BLaER1 treated with 17β-estradiol and CSF1 and Interleukin-3, amounts not matched to agents 10 nM and 100 nM (cell line): ENCODE data around the gene CHL1.

ENCODE experiments used
- H3K27ac ChIP-seq, 11 experiments: shearing (Covaris generic); formaldehyde crosslinking; 2 replicates each; pipeline ENCODE4 v1.8.1; 2022
- H3K27me3 ChIP-seq, 11 experiments: shearing (Covaris generic); formaldehyde crosslinking; 2 replicates each; pipeline ENCODE4 v1.8.1; 2022
- H3K36me3 ChIP-seq, 11 experiments: shearing (Covaris generic); formaldehyde crosslinking; 2 replicates each; pipeline ENCODE4 v1.8.1; 2022
- H3K4me1 ChIP-seq, 10 experiments: shearing (Covaris generic); formaldehyde crosslinking; 2 replicates each; pipeline ENCODE4 v1.8.1; 2022
- H3K4me2 ChIP-seq, 11 experiments: shearing (Covaris generic); formaldehyde crosslinking; 2 replicates each; pipeline ENCODE4 v1.8.1; 2022
- H3K4me3 ChIP-seq, 10 experiments: shearing (Covaris generic); formaldehyde crosslinking; 2 replicates each; pipeline ENCODE4 v1.8.1; 2022
- H3K9ac ChIP-seq, 11 experiments: shearing (Covaris generic); formaldehyde crosslinking; 2 replicates each; pipeline ENCODE4 v1.8.1; 2022
- H3K9me3 ChIP-seq, 11 experiments: shearing (Covaris generic); formaldehyde crosslinking; replicated peaks in 1 of 11; 2 replicates each; pipeline ENCODE4 v1.8.1; 2022
- H4K20me1 ChIP-seq, 11 experiments: shearing (Covaris generic); formaldehyde crosslinking; 2 replicates each; pipeline ENCODE4 v1.8.1; 2022
- Cebpa-rat ChIP-seq, 11 experiments: shearing (Covaris generic); IDR thresholded peaks; 2 replicates each; pipeline ENCODE4 v1.8.1; 2022

The CHL1 gene

DNA sequence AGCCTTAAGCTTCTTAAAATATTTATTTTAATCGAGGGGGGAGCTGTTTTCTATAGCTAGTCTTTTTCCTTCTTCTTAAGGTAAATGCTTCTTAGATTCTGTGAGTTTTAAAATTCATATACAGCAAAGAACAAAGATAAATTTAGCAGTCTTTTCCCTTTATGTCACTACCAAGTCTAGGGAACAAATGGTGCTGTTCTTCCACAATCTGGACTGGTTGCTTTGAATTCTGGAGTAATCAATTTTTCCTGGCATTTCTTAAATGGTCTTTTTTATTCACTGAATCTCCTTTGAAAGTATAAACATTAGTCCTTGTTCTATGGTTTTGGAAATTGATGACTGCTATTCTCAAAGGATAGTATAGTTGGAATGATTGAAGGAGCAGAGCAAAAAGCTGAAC is 82.8 kb downstream of the CHL1 start:
- Histone ChIP-seq H3K4me1 (peaks cover 24 to 56% (median 39%) of the 10 kb centered on the region in 10 experiments), H3K9me3 (peaks cover 6 to 32% (median 16%) of the 10 kb centered on the region in 11 experiments), H3K27ac (peak overlapping the region in 6 of 11 experiments; percentile 58 to 82 (median 74); a peak in 11 of 22 replicates), H3K36me3 (no peaks in the 10 kb centered on the region), H3K4me2 (peak overlapping the region; percentile 34 to 96 (median 80); a peak in 18 of 22 replicates), H3K27me3 (no peaks in the 10 kb centered on the region), H4K20me1 (no peaks in the 10 kb centered on the region), H3K9ac (peak overlapping the region in 1 of 11 experiments; percentile 12; a peak in 1 of 22 replicates), H3K4me3 (no peak overlapping the region)
- no peak for TF ChIP-seq Cebpa-rat (IDR thresholded peaks at IDR 0.05)

DNA sequence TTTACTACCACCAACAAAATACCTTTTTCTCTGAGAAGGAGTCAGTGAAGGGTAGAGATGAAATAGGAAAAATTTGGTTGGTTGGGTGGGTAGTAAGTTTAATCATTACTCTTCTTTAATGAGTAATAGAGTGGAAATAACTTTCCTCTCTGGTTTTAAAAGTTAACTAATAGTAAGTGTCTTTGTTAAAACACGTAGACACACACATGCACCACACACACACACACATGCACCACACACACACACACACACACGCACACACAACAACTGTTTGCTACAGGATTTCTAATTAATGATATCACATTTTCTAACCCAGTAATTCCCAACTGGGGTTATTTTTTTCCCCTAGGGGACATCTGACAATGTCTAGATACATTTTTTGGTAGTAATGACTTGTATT is 84.1 kb downstream of the CHL1 start:
- Histone ChIP-seq H3K27me3 (no peaks in the 10 kb centered on the region), H3K27ac (peak overlapping the region in 1 of 11 experiments; percentile 76; a peak in 3 of 22 replicates), H3K9me3 (peaks cover 6 to 32% (median 16%) of the 10 kb centered on the region in 11 experiments), H3K9ac (no peak overlapping the region), H3K4me3 (no peak overlapping the region), H3K4me2 (peak overlapping the region in 3 of 11 experiments; percentile 15 to 86 (median 26); a peak in 4 of 22 replicates), H4K20me1 (no peaks in the 10 kb centered on the region), H3K4me1 (peaks cover 24 to 51% (median 39%) of the 10 kb centered on the region in 10 experiments), H3K36me3 (no peaks in the 10 kb centered on the region)
- TF ChIP-seq Cebpa-rat (IDR thresholded peaks at IDR 0.05) = no peak

DNA sequence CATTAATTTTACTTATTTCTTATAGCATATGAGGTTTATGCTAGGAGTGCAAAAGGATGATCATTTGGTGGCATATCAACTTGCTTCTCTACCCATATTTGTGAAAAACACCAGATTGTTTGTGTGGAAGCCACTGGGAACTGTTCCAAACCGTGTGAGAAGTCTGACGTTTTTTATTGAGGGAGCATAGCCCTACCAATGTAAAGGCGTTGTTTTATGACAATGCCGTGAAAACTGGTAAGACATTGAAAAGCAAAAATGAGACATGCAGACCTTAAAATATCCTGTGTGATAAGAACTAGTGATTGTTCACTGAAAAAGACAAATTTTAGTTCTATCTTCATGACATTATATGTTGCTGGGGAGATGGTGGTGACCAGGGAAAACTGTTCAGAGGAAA is 87.8 kb downstream of the CHL1 start:
- Histone ChIP-seq H4K20me1 (no peaks in the 10 kb centered on the region), H3K9ac (no peak overlapping the region), H3K4me1 (peaks cover 4 to 20% (median 8%) of the 10 kb centered on the region in 10 experiments; a peak in 19 of 20 replicates), H3K9me3 (peaks cover 6 to 36% (median 16%) of the 10 kb centered on the region in 11 experiments), H3K4me3 (no peak overlapping the region), H3K36me3 (no peaks in the 10 kb centered on the region), H3K4me2 (no peak overlapping the region), H3K27me3 (no peaks in the 10 kb centered on the region), H3K27ac (no peak overlapping the region)
- no peak for TF ChIP-seq Cebpa-rat (IDR thresholded peaks at IDR 0.05)

DNA sequence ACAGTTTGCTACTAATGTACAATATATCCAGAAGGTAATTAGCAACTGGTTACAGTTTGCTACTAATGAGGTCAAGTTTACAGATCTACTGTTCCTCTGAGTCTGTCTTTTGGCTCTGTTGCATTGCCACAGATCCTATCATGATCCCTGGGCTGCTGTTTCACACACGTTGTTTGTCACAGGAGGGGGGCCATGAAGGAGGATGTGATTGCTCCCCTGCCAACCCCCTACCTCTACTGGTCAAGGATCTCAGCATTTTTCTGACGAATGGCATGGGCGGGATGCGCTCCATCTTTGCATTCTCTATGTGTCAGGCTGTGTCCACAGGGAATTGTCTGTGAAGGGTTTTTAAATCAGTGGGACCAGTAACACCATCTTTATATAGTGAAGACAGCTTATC is 91.9 kb downstream of the CHL1 start:
- Histone ChIP-seq H3K9ac (no peak overlapping the region), H3K4me3 (no peak overlapping the region), H3K36me3 (no peaks in the 10 kb centered on the region), H3K4me2 (no peak overlapping the region), H4K20me1 (no peaks in the 10 kb centered on the region), H3K9me3 (peaks cover 0 to 10% (median 0%) of the 10 kb centered on the region in 11 experiments; a peak in 7 of 22 replicates), H3K27ac (no peak overlapping the region), H3K4me1 (peaks cover 0 to 11% (median 7%) of the 10 kb centered on the region in 10 experiments; a peak in 8 of 20 replicates), H3K27me3 (no peaks in the 10 kb centered on the region)
- TF ChIP-seq Cebpa-rat (IDR thresholded peaks at IDR 0.05) = no peak

DNA sequence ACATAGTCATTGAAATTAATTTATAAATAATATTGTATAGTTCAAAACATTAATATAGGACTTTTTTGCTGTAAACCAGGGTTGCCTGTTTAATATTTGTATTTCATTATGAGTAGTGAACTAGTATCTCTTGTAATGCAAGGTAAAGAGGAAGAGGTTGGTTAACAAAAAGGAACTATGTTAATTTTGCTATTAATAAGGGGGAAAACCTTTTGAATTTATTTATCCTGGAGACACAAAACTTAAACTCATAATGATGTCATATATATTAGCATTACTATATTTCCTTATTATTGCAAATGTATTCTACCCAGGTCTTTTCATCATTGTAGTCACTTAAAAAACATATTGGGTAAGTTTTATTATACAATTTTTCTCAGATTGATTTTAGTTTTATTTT is 94.5 kb downstream of the CHL1 start:
- Histone ChIP-seq H3K4me2 (no peak overlapping the region), H3K27ac (no peak overlapping the region), H3K4me3 (no peak overlapping the region), H3K9me3 (peaks cover 0 to 6% (median 0%) of the 10 kb centered on the region in 11 experiments; a peak in 3 of 22 replicates), H3K4me1 (peaks cover 0 to 11% (median 7%) of the 10 kb centered on the region in 10 experiments; a peak in 8 of 20 replicates), H3K9ac (no peak overlapping the region), H3K27me3 (no peaks in the 10 kb centered on the region), H3K36me3 (no peaks in the 10 kb centered on the region), H4K20me1 (no peaks in the 10 kb centered on the region)
- TF ChIP-seq Cebpa-rat (IDR thresholded peaks at IDR 0.05) = no peak

DNA sequence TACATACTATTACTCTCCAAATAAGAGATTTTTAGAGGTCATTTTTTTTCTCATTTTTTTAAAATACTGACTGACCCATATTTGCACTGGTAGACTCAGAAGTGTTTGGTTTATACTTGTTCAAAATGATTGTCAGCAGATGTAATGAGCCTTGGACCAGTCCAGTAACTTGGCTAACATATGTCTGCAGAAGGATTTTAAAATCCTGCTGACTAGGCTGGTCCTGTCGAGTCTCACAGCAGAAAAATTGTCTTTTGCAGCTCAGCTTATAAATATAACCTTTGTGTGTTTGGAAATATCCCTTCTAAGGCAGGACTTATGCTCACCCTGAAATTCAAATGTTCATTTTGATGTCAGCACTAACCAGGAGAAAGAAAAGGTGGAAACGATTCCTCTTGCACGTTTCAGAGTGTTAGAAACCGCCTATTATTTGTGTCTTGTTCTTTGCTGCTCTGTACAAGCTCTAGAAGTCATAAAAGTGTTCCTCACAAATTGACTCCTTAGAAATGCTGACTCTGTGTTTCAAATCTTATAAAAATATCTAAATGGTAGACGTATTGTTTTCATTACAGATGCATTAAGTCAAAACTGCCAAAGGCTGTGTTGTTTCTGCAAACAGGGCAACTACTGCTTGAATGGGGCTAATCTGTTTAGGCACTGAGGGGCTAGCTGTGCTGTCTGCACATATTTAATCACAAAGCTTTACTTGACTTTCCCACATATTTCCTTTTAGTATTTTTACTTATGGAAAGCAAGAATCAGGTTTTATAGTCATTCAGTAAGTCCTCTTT is 95.3 kb downstream of the CHL1 start:
- TF ChIP-seq Cebpa-rat (IDR thresholded peaks at IDR 0.05) = no peak
- Histone ChIP-seq H3K9ac (no peak overlapping the region), H4K20me1 (no peaks in the 10 kb centered on the region), H3K4me1 (peaks cover 0 to 11% (median 7%) of the 10 kb centered on the region in 10 experiments; a peak in 8 of 20 replicates), H3K27ac (no peak overlapping the region), H3K9me3 (peaks cover 0 to 1% (median 0%) of the 10 kb centered on the region in 11 experiments; a peak in 2 of 22 replicates), H3K36me3 (no peaks in the 10 kb centered on the region), H3K4me2 (no peak overlapping the region), H3K27me3 (no peaks in the 10 kb centered on the region), H3K4me3 (no peak overlapping the region)

DNA sequence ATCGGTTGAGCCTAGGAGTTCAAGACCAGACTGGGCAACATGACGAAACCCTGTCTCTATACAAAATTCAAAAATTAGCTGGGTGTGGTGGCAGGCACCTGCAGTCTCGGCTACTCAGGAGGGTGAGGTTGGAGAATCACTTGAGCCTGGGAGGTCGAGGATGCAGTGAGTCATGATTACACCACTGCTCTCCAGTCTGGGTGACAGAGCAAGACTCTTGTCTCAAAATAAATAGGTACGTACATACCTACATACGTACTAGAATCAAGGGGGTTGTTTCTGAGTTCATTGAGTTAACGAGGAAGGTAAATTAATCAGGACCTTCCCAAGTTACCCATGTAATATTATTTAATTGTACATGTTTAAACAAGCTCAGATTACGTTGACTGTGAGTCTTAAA is 97.5 kb downstream of the CHL1 start:
- no peaks in the 10 kb centered on the region for H3K27me3 ChIP-seq
- no peak overlapping the region for H3K27ac ChIP-seq
- peaks cover 0 to 22% (median 11%) of the 10 kb centered on the region in 10 experiments; a peak in 12 of 20 replicates for H3K4me1 ChIP-seq
- H3K4me3 ChIP-seq = no peak overlapping the region
- H3K36me3 ChIP-seq = no peaks in the 10 kb centered on the region
- H3K4me2 ChIP-seq = no peak overlapping the region
- H4K20me1 ChIP-seq = no peaks in the 10 kb centered on the region
- H3K9ac ChIP-seq = no peak overlapping the region
- no peak for TF ChIP-seq Cebpa-rat (IDR thresholded peaks at IDR 0.05)
- no peaks in the 10 kb centered on the region; a peak in 1 of 22 replicates for H3K9me3 ChIP-seq

DNA sequence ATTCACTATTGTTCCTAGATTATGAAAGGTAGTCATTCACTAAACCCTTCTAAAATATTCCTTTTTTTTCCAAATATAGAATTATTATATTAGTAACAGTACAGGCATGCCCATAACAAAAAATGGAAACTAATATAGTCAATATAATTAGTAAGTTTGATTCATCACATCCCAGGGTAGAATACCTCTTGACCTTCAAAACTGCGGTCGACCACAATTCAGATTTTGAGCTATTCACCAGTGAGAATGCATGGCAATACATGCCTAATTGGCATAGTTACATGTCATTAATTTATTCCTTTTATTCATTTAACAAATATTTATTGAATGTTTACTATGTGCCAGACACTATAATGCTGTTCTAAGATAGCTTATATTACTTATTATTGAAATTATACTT is 98.0 kb downstream of the CHL1 start:
- H3K9me3 ChIP-seq = no peaks in the 10 kb centered on the region; a peak in 1 of 22 replicates
- no peak for TF ChIP-seq Cebpa-rat (IDR thresholded peaks at IDR 0.05)

DNA sequence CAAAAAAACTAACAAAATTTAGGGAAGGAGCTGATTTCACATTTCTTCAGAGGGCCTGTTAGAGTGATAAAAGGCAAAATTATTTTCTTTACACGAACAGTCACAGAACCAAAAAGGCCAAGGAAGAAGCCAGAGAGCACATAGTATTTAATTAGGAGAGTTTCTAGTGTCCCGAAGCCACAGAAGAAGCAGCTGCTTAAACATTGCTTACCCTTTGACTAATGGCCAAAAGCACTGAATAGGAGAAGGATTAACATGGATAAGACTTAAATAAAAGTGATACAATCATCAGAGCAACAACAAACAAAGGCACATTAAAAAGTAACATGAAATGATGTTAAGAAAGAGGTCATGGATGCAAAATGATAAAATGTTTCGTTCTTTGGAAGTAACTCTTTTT is 98.6 kb downstream of the CHL1 start:
- H3K27me3 ChIP-seq = no peaks in the 10 kb centered on the region
- no peak overlapping the region for H3K4me2 ChIP-seq
- H3K9ac ChIP-seq = no peak overlapping the region
- H3K4me1 ChIP-seq = peaks cover 0 to 17% (median 9%) of the 10 kb centered on the region in 10 experiments; a peak in 12 of 20 replicates
- no peak for TF ChIP-seq Cebpa-rat (IDR thresholded peaks at IDR 0.05)
- H3K36me3 ChIP-seq = no peaks in the 10 kb centered on the region
- H4K20me1 ChIP-seq = no peaks in the 10 kb centered on the region
- no peak overlapping the region for H3K4me3 ChIP-seq
- no peaks in the 10 kb centered on the region; a peak in 1 of 22 replicates for H3K9me3 ChIP-seq
- H3K27ac ChIP-seq = no peak overlapping the region

More for the DNA sequence above, 98.0 kb downstream of the CHL1 start:
- Histone ChIP-seq H4K20me1 (no peaks in the 10 kb centered on the region), H3K36me3 (no peaks in the 10 kb centered on the region), H3K27ac (no peak overlapping the region), H3K4me3 (no peak overlapping the region), H3K4me2 (no peak overlapping the region), H3K9ac (no peak overlapping the region), H3K4me1 (peaks cover 0 to 22% (median 11%) of the 10 kb centered on the region in 10 experiments; a peak in 12 of 20 replicates), H3K27me3 (no peaks in the 10 kb centered on the region)
